Ovary (tissue), 3 donors: ENCODE results near the gene CFAP70.

ENCODE experiments used
- POLR2A ChIP-seq: fragments of 450-650 bp; IDR thresholded peaks from one replicate; pipeline ENCODE4 v1.6.1; 2017; ENCODE audit warnings: antibody characterized with exemption, mild to moderate bottlenecking, moderate library complexity
- TF ChIP-seq, protein P1 (sequence below), 3 donors: fragments of 450-650 bp in 2 of 3; fragments of 200-600 bp in 1 of 3; IDR thresholded peaks; one replicate each; pipeline versions ENCODE4 v1.5.1 to v1.8.0; 2016 to 2022; ENCODE audit warnings: antibody characterized with exemption in 3 of 3, mild to moderate bottlenecking in 1 of 3
- donor health status: DM: no; HTN: no; CAD: no.

DNA sequence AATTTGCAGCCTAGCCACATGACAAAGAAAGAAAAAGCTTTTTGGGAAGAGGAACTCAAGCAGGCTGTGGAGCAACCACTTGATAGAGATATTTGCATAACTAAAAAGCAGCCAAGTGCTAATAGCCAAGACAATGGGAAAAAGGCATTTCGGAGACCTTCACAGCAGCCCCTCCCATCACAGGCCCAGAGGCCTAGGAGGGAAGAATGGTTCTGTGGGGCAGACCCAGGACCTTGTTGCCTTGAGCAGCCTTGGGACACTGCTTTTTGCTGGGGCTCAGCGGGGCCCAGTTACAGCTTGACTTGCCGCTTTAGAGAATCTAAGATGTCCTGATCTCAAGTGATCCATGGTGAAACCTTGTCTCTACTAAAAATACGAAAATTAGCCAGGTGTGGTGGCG is 152.3 kb downstream of the CFAP70 start:
- TF ChIP-seq, protein P1, sequence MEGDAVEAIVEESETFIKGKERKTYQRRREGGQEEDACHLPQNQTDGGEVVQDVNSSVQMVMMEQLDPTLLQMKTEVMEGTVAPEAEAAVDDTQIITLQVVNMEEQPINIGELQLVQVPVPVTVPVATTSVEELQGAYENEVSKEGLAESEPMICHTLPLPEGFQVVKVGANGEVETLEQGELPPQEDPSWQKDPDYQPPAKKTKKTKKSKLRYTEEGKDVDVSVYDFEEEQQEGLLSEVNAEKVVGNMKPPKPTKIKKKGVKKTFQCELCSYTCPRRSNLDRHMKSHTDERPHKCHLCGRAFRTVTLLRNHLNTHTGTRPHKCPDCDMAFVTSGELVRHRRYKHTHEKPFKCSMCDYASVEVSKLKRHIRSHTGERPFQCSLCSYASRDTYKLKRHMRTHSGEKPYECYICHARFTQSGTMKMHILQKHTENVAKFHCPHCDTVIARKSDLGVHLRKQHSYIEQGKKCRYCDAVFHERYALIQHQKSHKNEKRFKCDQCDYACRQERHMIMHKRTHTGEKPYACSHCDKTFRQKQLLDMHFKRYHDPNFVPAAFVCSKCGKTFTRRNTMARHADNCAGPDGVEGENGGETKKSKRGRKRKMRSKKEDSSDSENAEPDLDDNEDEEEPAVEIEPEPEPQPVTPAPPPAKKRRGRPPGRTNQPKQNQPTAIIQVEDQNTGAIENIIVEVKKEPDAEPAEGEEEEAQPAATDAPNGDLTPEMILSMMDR (IDR thresholded peaks at IDR 0.05): no peak
- TF ChIP-seq POLR2A: no peak
